Activated naive CD4-positive, alpha-beta T cell treated with anti-CD3 and anti-CD28 coated beads, Interleukin-2, amount 10 ng/mL, durations not matched to agents 7 days and 5 days (primary cell): ENCODE data around the gene HDAC10.
A peak's percentile ranks its signal among the peaks of the same experiment; 100 is the strongest.

Experiments
- CTCF ChIA-PET: fragments of 350-600 bp; sonication (Branson Sonifier 250); formaldehyde crosslinking; loops from one replicate; lab custom pipeline; 2021; ENCODE audit warnings: antibody characterized with exemption; lab: Charles Lee
- DNase-seq: peaks from one replicate; pipeline ENCODE4 v3.0.0-alpha.2; 2020
- H3K27ac Mint-ChIP-seq: one replicate; pipeline ENCODE4 v1.8.0; 2021; ENCODE audit warnings: mild to moderate bottlenecking, moderate library complexity, mixed read lengths
- H3K27me3 Mint-ChIP-seq: one replicate; pipeline ENCODE4 v1.8.0; 2021; ENCODE audit warnings: mild to moderate bottlenecking, mixed read lengths
- H3K36me3 Mint-ChIP-seq: one replicate; pipeline ENCODE4 v1.8.0; 2021; ENCODE audit warnings: mixed read lengths
- H3K4me1 Mint-ChIP-seq: one replicate; pipeline ENCODE4 v1.8.0; 2021; ENCODE audit warnings: mixed read lengths
- H3K4me3 Mint-ChIP-seq: one replicate; pipeline ENCODE4 v1.8.0; 2021; ENCODE audit warnings: mild to moderate bottlenecking, moderate library complexity, mixed read lengths
- H3K9me3 Mint-ChIP-seq: one replicate; pipeline ENCODE4 v1.8.0; 2021; ENCODE audit warnings: mixed read lengths

Gene HDAC10

GRCh38 chr22:50269970-50270665, 19.1 kb upstream of the HDAC10 start, which contains the start of gene MAPK11:
MAPK11 (minus strand) TSS chr22:50270380; CDS start chr22:50270292, 88 bp downstream.
- Mint-ChIP-seq H3K9me3 (no peaks in the 10 kb centered on the region), H3K4me3 (peak within 1 kb of the TSS; percentile 67), H3K27ac (peak within 1 kb of the TSS; percentile 49), H3K36me3 (no peaks in the 10 kb centered on the region), H3K4me1 (peaks cover 19% of the 10 kb centered on the region), H3K27me3 (peaks cover 66% of the 10 kb centered on the region)
- DNase-seq = peak; percentile 84
- CTCF ChIA-PET = no interaction called here

- Mint-ChIP-seq H3K4me3 (peak overlapping the region; percentile 67), H3K9me3 (no peaks in the 10 kb centered on the region), H3K4me1 (peaks cover 19% of the 10 kb centered on the region), H3K27me3 (peaks cover 68% of the 10 kb centered on the region), H3K27ac (no peak overlapping the region), H3K36me3 (no peaks in the 10 kb centered on the region)
- DNase-seq = no peak
- CTCF ChIA-PET = no interaction called here
Observed at GRCh38 chr22:50269573-50269969, 18.5 kb upstream of the HDAC10 start.

- H3K4me1 Mint-ChIP-seq = peaks cover 19% of the 10 kb centered on the region
- DNase-seq = no peak
- H3K36me3 Mint-ChIP-seq = no peaks in the 10 kb centered on the region
- CTCF ChIA-PET = interaction anchor here (1.5 kb wide), 1 partner anchor 25 kb away, joined by 5 read pairs; no protein-coding TSS in a partner anchor
- peaks cover 70% of the 10 kb centered on the region for H3K27me3 Mint-ChIP-seq
- no peak overlapping the region for H3K4me3 Mint-ChIP-seq
- H3K9me3 Mint-ChIP-seq = no peaks in the 10 kb centered on the region
- no peak overlapping the region for H3K27ac Mint-ChIP-seq
Observed at GRCh38 chr22:50268655-50269113, 17.6 kb upstream of the HDAC10 start.

- no peaks in the 10 kb centered on the region for H3K9me3 Mint-ChIP-seq
- no peaks in the 10 kb centered on the region for H3K36me3 Mint-ChIP-seq
- peaks cover 70% of the 10 kb centered on the region for H3K27me3 Mint-ChIP-seq
- H3K27ac Mint-ChIP-seq = no peak overlapping the region
- CTCF ChIA-PET = interaction anchor here (1.0 to 1.5 kb wide), 3 partner anchors 17 to 192 kb away, joined by 3 to 5 read pairs (median 4); partner anchors contain the start of gene HDAC10
- no peak overlapping the region for H3K4me3 Mint-ChIP-seq
- DNase-seq = peak; percentile 64
- H3K4me1 Mint-ChIP-seq = peaks cover 19% of the 10 kb centered on the region
Observed at GRCh38 chr22:50267591-50268390, 16.7 kb upstream of the HDAC10 start.

- Mint-ChIP-seq H3K27ac (no peak overlapping the region), H3K36me3 (no peaks in the 10 kb centered on the region), H3K9me3 (no peaks in the 10 kb centered on the region), H3K4me3 (no peak overlapping the region), H3K4me1 (peaks cover 26% of the 10 kb centered on the region), H3K27me3 (peaks cover 70% of the 10 kb centered on the region)
- DNase-seq = no peak
- CTCF ChIA-PET = interaction anchor here (1.2 to 1.5 kb wide), 2 partner anchors 23 to 193 kb away, joined by 3 to 5 read pairs; no protein-coding TSS in a partner anchor
Observed at GRCh38 chr22:50266994-50267393, 15.9 kb upstream of the HDAC10 start.

- H3K9me3 Mint-ChIP-seq = no peaks in the 10 kb centered on the region
- peaks cover 20% of the 10 kb centered on the region for H3K4me1 Mint-ChIP-seq
- CTCF ChIA-PET = interaction anchor here (1.0 kb wide), 1 partner anchor 76 kb away, joined by 3 read pairs; no protein-coding TSS in a partner anchor
- peaks cover 70% of the 10 kb centered on the region for H3K27me3 Mint-ChIP-seq
- no peaks in the 10 kb centered on the region for H3K36me3 Mint-ChIP-seq
- H3K27ac Mint-ChIP-seq = no peak overlapping the region
- no peak for DNase-seq
- no peak overlapping the region for H3K4me3 Mint-ChIP-seq
Observed at GRCh38 chr22:50264946-50265669, 14.0 kb upstream of the HDAC10 start.

- H3K9me3 Mint-ChIP-seq = no peaks in the 10 kb centered on the region
- no peaks in the 10 kb centered on the region for H3K36me3 Mint-ChIP-seq
- CTCF ChIA-PET = interaction anchor here (1.0 to 2.1 kb wide), 2 partner anchors 11 to 77 kb away, joined by 3 to 7 read pairs; no protein-coding TSS in a partner anchor
- H3K4me1 Mint-ChIP-seq = peaks cover 17% of the 10 kb centered on the region
- H3K27ac Mint-ChIP-seq = no peak overlapping the region
- no peak overlapping the region for H3K4me3 Mint-ChIP-seq
- no peak for DNase-seq
- H3K27me3 Mint-ChIP-seq = peaks cover 75% of the 10 kb centered on the region
Observed at GRCh38 chr22:50264104-50264745, 13.2 kb upstream of the HDAC10 start.

- no peak overlapping the region for H3K4me3 Mint-ChIP-seq
- no peak for DNase-seq
- CTCF ChIA-PET = interaction anchor here (1.1 to 2.1 kb wide), 3 partner anchors 10 to 79 kb away, joined by 4 to 7 read pairs (median 5); partner anchors contain the start of gene HDAC10
- peaks cover 74% of the 10 kb centered on the region for H3K27me3 Mint-ChIP-seq
- H3K36me3 Mint-ChIP-seq = no peaks in the 10 kb centered on the region
- peaks cover 9% of the 10 kb centered on the region for H3K4me1 Mint-ChIP-seq
- H3K9me3 Mint-ChIP-seq = no peaks in the 10 kb centered on the region
- no peak overlapping the region for H3K27ac Mint-ChIP-seq
Observed at GRCh38 chr22:50262973-50263617, 12.0 kb upstream of the HDAC10 start.

GRCh38 chr22:50262460-50262911, 11.4 kb upstream of the HDAC10 start:
- Mint-ChIP-seq H3K9me3 (no peaks in the 10 kb centered on the region), H3K36me3 (no peaks in the 10 kb centered on the region), H3K4me3 (peak overlapping the region; percentile 56), H3K4me1 (peaks cover 7% of the 10 kb centered on the region), H3K27me3 (peaks cover 73% of the 10 kb centered on the region), H3K27ac (no peak overlapping the region)
- DNase-seq = no peak
- CTCF ChIA-PET = interaction anchor here (1.1 to 2.1 kb wide), 3 partner anchors 10 to 80 kb away, joined by 4 to 7 read pairs (median 5); partner anchors contain the start of gene HDAC10

- Mint-ChIP-seq H3K27ac (no peak within 1 kb of the TSS), H3K9me3 (no peaks in the 10 kb centered on the region), H3K4me3 (peak within 1 kb of the TSS; percentile 56), H3K4me1 (peaks cover 7% of the 10 kb centered on the region), H3K27me3 (peaks cover 76% of the 10 kb centered on the region), H3K36me3 (no peaks in the 10 kb centered on the region)
- CTCF ChIA-PET = interaction anchor here (1.1 to 2.1 kb wide), 4 partner anchors 9 to 80 kb away, joined by 3 to 7 read pairs (median 4); partner anchors contain the start of gene HDAC10
- DNase-seq = no peak
Observed at GRCh38 chr22:50261615-50262459, 10.8 kb upstream of the HDAC10 start, which contains the start of gene MAPK12. MAPK12 (minus strand) TSS chr22:50261683; CDS start chr22:50261509, 174 bp downstream.

- no peak overlapping the region for H3K4me3 Mint-ChIP-seq
- CTCF ChIA-PET = interaction anchor here (1.1 to 1.2 kb wide), 2 partner anchors 54 to 81 kb away, joined by 3 read pairs; no protein-coding TSS in a partner anchor
- no peaks in the 10 kb centered on the region for H3K36me3 Mint-ChIP-seq
Observed at GRCh38 chr22:50260801-50261614, 9.9 kb upstream of the HDAC10 start.

More at GRCh38 chr22:50260801-50261614, 9.9 kb upstream of the HDAC10 start:
- no peak overlapping the region for H3K27ac Mint-ChIP-seq
- no peaks in the 10 kb centered on the region for H3K9me3 Mint-ChIP-seq
- peak; percentile 50 for DNase-seq
- peaks cover 7% of the 10 kb centered on the region for H3K4me1 Mint-ChIP-seq
- peaks cover 72% of the 10 kb centered on the region for H3K27me3 Mint-ChIP-seq
